ENCODE measurements around the gene REC114. TPM values are rescaled to one million over a fixed set of nuclear protein-coding genes. Genes with fewer than 3 reads are reported as not detected.

REC114 gene
- total RNA-seq, 1 experiment from 2014 or later: not detected

DNA sequence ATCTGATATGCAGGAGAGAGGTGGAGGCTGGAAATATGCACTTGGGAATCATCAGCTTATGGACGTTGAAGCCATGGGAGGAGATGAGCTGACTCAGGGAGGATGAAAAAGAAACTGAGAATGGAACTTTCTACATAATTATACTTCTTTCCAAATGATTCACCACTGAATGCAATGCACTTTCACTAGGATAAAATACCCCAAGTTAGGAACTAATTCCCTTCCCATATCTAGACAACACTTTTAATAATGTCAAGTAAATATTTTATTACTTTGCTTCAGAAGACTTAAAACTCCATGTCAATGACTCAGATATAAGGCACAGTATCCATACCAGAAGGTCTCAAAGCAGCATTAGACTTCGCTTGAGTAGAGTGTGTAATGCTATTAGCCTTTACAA lies 166.0 kb downstream of the REC114 start (continued):
- TF ChIP-seq, protein P1, sequence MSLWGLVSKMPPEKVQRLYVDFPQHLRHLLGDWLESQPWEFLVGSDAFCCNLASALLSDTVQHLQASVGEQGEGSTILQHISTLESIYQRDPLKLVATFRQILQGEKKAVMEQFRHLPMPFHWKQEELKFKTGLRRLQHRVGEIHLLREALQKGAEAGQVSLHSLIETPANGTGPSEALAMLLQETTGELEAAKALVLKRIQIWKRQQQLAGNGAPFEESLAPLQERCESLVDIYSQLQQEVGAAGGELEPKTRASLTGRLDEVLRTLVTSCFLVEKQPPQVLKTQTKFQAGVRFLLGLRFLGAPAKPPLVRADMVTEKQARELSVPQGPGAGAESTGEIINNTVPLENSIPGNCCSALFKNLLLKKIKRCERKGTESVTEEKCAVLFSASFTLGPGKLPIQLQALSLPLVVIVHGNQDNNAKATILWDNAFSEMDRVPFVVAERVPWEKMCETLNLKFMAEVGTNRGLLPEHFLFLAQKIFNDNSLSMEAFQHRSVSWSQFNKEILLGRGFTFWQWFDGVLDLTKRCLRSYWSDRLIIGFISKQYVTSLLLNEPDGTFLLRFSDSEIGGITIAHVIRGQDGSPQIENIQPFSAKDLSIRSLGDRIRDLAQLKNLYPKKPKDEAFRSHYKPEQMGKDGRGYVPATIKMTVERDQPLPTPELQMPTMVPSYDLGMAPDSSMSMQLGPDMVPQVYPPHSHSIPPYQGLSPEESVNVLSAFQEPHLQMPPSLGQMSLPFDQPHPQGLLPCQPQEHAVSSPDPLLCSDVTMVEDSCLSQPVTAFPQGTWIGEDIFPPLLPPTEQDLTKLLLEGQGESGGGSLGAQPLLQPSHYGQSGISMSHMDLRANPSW (CRISPR knock-in tag; conservative IDR thresholded peaks at IDR 0.05; ENCODE audit: low read depth): no peak
- no peak for TF ChIP-seq SP1 (CRISPR knock-in tag; conservative IDR thresholded peaks at IDR 0.05)
- TF ChIP-seq JAZF1 (CRISPR knock-in tag; IDR thresholded peaks at IDR 0.05): no peak
- no peak for TF ChIP-seq ATF1 (CRISPR knock-in tag; IDR thresholded peaks at IDR 0.05)
- TF ChIP-seq, protein P2, sequence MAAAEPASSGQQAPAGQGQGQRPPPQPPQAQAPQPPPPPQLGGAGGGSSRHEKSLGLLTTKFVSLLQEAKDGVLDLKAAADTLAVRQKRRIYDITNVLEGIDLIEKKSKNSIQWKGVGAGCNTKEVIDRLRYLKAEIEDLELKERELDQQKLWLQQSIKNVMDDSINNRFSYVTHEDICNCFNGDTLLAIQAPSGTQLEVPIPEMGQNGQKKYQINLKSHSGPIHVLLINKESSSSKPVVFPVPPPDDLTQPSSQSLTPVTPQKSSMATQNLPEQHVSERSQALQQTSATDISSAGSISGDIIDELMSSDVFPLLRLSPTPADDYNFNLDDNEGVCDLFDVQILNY (CRISPR knock-in tag; IDR thresholded peaks at IDR 0.05): no peak
- no peak for TF ChIP-seq ETV6 (CRISPR knock-in tag; IDR thresholded peaks at IDR 0.05)
- TF ChIP-seq, protein P3, sequence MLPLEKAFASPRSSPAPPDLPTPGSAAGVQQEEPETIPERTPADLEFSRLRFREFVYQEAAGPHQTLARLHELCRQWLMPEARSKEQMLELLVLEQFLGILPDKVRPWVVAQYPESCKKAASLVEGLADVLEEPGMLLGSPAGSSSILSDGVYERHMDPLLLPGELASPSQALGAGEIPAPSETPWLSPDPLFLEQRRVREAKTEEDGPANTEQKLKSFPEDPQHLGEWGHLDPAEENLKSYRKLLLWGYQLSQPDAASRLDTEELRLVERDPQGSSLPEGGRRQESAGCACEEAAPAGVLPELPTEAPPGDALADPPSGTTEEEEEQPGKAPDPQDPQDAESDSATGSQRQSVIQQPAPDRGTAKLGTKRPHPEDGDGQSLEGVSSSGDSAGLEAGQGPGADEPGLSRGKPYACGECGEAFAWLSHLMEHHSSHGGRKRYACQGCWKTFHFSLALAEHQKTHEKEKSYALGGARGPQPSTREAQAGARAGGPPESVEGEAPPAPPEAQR (CRISPR knock-in tag; IDR thresholded peaks at IDR 0.05): no peak
- no peak for TF ChIP-seq ZBTB21 (CRISPR knock-in tag; IDR thresholded peaks at IDR 0.05; ENCODE audit: borderline replicate concordance)
- TF ChIP-seq ESRRA (CRISPR knock-in tag; IDR thresholded peaks at IDR 0.05; ENCODE audit: borderline replicate concordance): no peak

Other genes starting within 250 kb of the REC114 start
- 8.6 to 10.5 TPM (median 9.0 TPM) in 3 replicates for gene HCN4, start 74.2 kb upstream of the REC114 start, total RNA-seq (2021)
- 96.1 to 116 TPM (median 102 TPM) in 3 replicates for gene NPTN, start 190.2 kb downstream of the REC114 start, total RNA-seq (2021)
- gene CD276, start 241.2 kb downstream of the REC114 start, total RNA-seq (2021): 146 to 153 TPM (median 150 TPM) in 3 replicates